Panc1 (cell line): Measurements from ENCODE around the gene SHISAL1. TPM values are rescaled to one million over a fixed set of nuclear protein-coding genes. Genes with fewer than 3 reads are reported as not detected.

ENCODE experiments used
- ATAC-seq: fragments of 200-7000 bp; cut with Tn5 transposase; 2 replicates; pipeline ENCODE4 v1.9.1; 2020; ENCODE audit warnings: mild to moderate bottlenecking, moderate library complexity
- BruUV-seq: library from RNA; stranded (reverse); fragments of 400-500 nt; replicated peaks from 2 replicates; lab custom pipeline; 2021; lab: Mats Ljungman, UMichigan
- CTCF ChIA-PET: fragments of 300-600 bp; sonication (Branson Sonifier 250); formaldehyde crosslinking; loops from one replicate; lab custom pipeline; 2022; ENCODE audit warnings: antibody characterized with exemption; lab: Charles Lee
- POLR2A ChIA-PET: fragments of 300-600 bp; sonication (Branson Sonifier 250); formaldehyde crosslinking; loops from one replicate; lab custom pipeline; 2022; ENCODE audit warnings: antibody characterized with exemption; lab: Charles Lee
- DNase-seq: peaks from one replicate; pipeline ENCODE4 v3.0.0-alpha.2; 2010; ENCODE audit warnings: low read depth, low spot score
- H3K27ac ChIP-seq: 2 replicates; pipeline ENCODE4 v1.5.1; 2011; ENCODE audit warnings: mild to moderate bottlenecking, low read length, inconsistent platforms
- H3K27me3 ChIP-seq: fragments of 200-500 bp; sonication (Bioruptor generic); 2 replicates; pipeline ENCODE4 v1.6.0; 2014; ENCODE audit warnings: low read length, inconsistent platforms; ENCODE audit not compliant: control insufficient read depth, insufficient read depth
- H3K36me3 ChIP-seq: fragments of 200-500 bp; sonication (Bioruptor generic); 2 replicates; pipeline ENCODE4 v1.5.1; 2014; ENCODE audit warnings: inconsistent platforms, mild to moderate bottlenecking, low read length, moderate library complexity; ENCODE audit not compliant: control insufficient read depth, insufficient read depth
- H3K4me1 ChIP-seq: 2 replicates; pipeline ENCODE4 v1.5.1; 2011; ENCODE audit warnings: inconsistent platforms, mild to moderate bottlenecking, low read length, moderate library complexity; ENCODE audit not compliant: control insufficient read depth, insufficient read depth
- H3K4me3 ChIP-seq, 2 experiments: 2 replicates each; pipeline ENCODE4 v1.5.1; 2011 to 2012; ENCODE audit warnings: low read depth in 2 of 2, low read length in 2 of 2, mild to moderate bottlenecking in 2 of 2, inconsistent platforms in 1 of 2, moderate library complexity in 1 of 2
- H3K9me3 ChIP-seq: fragments of 200-500 bp; sonication (Bioruptor generic); 2 replicates; pipeline ENCODE4 v1.5.1; 2014; ENCODE audit warnings: low read depth, mild to moderate bottlenecking, inconsistent platforms, low read length, moderate library complexity; ENCODE audit not compliant: control insufficient read depth, insufficient read depth
- CTCF ChIP-seq: fragments of 450-650 bp; IDR thresholded peaks from 2 replicates; pipeline ENCODE4 v1.5.1; 2017; ENCODE audit warnings: mild to moderate bottlenecking
- POLR2AphosphoS5 ChIP-seq: IDR thresholded peaks from 2 replicates; pipeline ENCODE4 v1.6.1; 2012; ENCODE audit warnings: mild to moderate bottlenecking, low read depth, low read length, moderate library complexity
- REST ChIP-seq, 2 experiments: IDR thresholded peaks; 2 replicates each; pipeline ENCODE4 v1.6.1; 2011 to 2012; ENCODE audit warnings: low read depth in 2 of 2, control low read depth in 1 of 2, low read length in 1 of 2, mild to moderate bottlenecking in 1 of 2, moderate library complexity in 1 of 2; ENCODE audit not compliant: insufficient read depth in 1 of 2
- SIN3A ChIP-seq: IDR thresholded peaks from 2 replicates; pipeline ENCODE4 v1.6.1; 2012; ENCODE audit warnings: low read depth, mild to moderate bottlenecking, low read length, moderate library complexity, borderline replicate concordance; ENCODE audit not compliant: insufficient read depth
- TCF7L2 ChIP-seq: IDR thresholded peaks from 2 replicates; pipeline ENCODE4 v1.6.1; 2011; ENCODE audit warnings: mild to moderate bottlenecking, low read depth, low read length, inconsistent platforms
- in situ Hi-C: cut with HindIII; loops from 2 replicates; pipeline ENCODE4 v1.10.0; 2016; ENCODE audit warnings: low sequenced_read_pairs, low pct_unique_long_range_greater_than_20kb
- intact Hi-C: fragments of 100-400 bp; cut with micrococcal nuclease; formaldehyde crosslinking; loops from one replicate; pipeline ENCODE4 v1.10.0; 2022; ENCODE audit not compliant: unreplicated experiment
- total RNA-seq: library from RNA; stranded (reverse); gene quantifications from one replicate; pipeline ENCODE4 v1.2.1, GENCODE V29; 2021; ENCODE audit not compliant: unreplicated experiment

SHISAL1 gene
- total RNA-seq, 1 experiment from 2014 or later: 1.2 TPM

DNA sequence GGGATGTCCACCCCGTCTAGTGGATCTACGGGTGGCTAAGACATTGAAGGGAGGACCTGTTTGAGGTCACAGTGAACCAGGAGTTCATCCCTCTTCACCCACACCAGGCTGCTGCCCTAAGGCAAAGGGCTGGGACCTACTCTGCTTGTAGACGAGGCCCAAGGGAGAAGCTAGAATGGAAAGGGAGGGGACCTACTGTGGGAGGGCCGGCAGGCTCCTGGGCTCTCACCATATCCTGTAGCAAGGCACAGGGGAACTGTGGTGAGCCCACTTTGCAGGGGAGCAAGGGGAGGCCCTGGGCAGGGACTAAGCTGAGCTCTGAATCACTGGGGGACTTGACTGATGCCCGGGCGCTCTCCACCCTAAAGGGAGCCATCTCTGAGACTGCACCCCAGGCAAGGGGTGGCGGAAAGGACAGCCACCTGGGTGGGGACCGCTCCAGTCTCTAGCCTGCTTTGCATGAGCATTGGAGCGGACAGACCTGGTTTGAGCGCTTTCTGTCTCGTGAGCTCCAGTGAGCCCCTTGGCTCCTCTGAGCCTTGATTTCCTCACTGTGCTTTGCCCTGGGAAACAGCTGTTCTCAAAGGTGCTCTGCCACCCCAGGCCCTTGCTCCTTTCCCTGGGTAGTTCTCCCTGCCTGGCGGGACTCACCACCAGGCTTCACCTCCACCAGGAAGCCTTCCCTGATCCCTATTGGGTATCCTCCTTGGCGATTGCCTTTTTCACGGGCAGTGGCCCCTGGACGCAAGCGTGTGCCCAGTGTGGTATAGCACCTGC, 107.8 kb downstream of the SHISAL1 start:
- Histone ChIP-seq H3K4me3 (no peak overlapping the region), H3K9me3 (no peaks in the 10 kb centered on the region), H3K36me3 (no peaks in the 10 kb centered on the region), H3K4me1 (no peaks in the 10 kb centered on the region), H3K27me3 (no peaks in the 10 kb centered on the region), H3K27ac (no peak overlapping the region)
- no peak for DNase-seq
- intact Hi-C loops (no loop called here), in situ Hi-C loops (no loop called here)
- ChIA-PET POLR2A (no interaction called here), CTCF (no interaction called here)
- no TSS peak for BruUV-seq
- TF ChIP-seq CTCF (no peak), REST (IDR thresholded peaks at IDR 0.05; ENCODE audit: insufficient read depth in 1 of 2, low read depth in 2 of 2, low read length in 1 of 2) (no peak), TCF7L2 (no peak), POLR2AphosphoS5 (no peak)
- ATAC-seq: peak; percentile 21; the same call in 1 of the 2 replicates

DNA sequence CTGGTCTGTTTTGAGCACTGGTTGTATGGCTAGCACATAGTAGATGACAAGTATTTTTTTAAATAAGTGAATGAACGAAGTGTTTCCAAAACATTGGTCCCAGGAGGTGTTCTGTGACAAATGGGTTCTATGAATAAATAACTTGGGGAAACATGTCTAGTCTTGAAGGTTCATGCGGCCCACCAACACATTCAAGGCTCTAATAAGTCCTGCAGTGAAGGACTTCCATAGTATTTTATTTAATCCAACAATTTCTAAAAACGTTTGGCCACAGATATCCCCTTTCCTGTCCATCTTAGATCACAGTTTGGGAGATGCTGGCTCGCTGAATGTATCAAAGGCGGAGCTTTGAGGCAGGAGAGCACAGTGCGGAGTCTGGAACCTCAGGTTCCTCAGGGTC, 109.5 kb downstream of the SHISAL1 start:
- in situ Hi-C loops (no loop called here), intact Hi-C loops (no loop called here)
- H3K9me3 ChIP-seq: no peaks in the 10 kb centered on the region
- BruUV-seq: no TSS peak
- ChIA-PET POLR2A (no interaction called here), CTCF (interaction anchor here (0.6 kb wide), 1 partner anchor 40 kb away, joined by 5 read pairs; no protein-coding TSS in a partner anchor)
- DNase-seq (no peak), ATAC-seq (no peak)
- no peaks in the 10 kb centered on the region for H3K36me3 ChIP-seq
- TF ChIP-seq REST (IDR thresholded peaks at IDR 0.05; ENCODE audit: insufficient read depth in 1 of 2, low read depth in 2 of 2, low read length in 1 of 2): no peak
- TF ChIP-seq POLR2AphosphoS5: no peak
- no peak for TF ChIP-seq CTCF
- TF ChIP-seq SIN3A: no peak
- TF ChIP-seq TCF7L2: no peak
- H3K4me3 ChIP-seq: no peak overlapping the region
- no peaks in the 10 kb centered on the region for H3K27me3 ChIP-seq
- H3K4me1 ChIP-seq: no peaks in the 10 kb centered on the region
- no peak overlapping the region for H3K27ac ChIP-seq
